Caco-2 (cell line): Measurements from ENCODE around the gene DPYSL4. TPM values are rescaled to one million over a fixed set of nuclear protein-coding genes. Genes with fewer than 3 reads are reported as not detected.
"Not testable (repeated sequence)": the region's sequence is repeated elsewhere in the genome, so short reads cannot be mapped to it uniquely, and the experiment has no call there.

Experiments
- BruUV-seq: library from RNA; stranded (reverse); fragments of 400-500 nt; replicated peaks from 2 replicates; lab custom pipeline; 2021; lab: Mats Ljungman, UMichigan
- CTCF ChIA-PET: fragments of 300-600 bp; sonication (Branson Sonifier 250); formaldehyde crosslinking; loops from one replicate; lab custom pipeline; 2022; ENCODE audit warnings: antibody characterized with exemption; lab: Charles Lee
- POLR2A ChIA-PET: fragments of 300-600 bp; sonication (Branson Sonifier 250); formaldehyde crosslinking; loops from one replicate; lab custom pipeline; 2022; ENCODE audit warnings: antibody characterized with exemption; lab: Charles Lee
- DNase-seq, 2 experiments: peaks; one replicate each; pipeline versions ENCODE4 v3.0.0 to v3.0.0-alpha.2; 2020 to 2022
- H3K27me3 ChIP-seq: replicated peaks from 2 replicates; pipeline ENCODE4 v1.6.0; 2011; ENCODE audit warnings: low read length; ENCODE audit not compliant: control insufficient read depth, insufficient read depth
- H3K36me3 ChIP-seq: 2 replicates; pipeline ENCODE4 v1.5.1; 2011; ENCODE audit warnings: low read length; ENCODE audit not compliant: control insufficient read depth, insufficient read depth
- H3K4me1 ChIP-seq: fragments of 250-450 bp; sonication (Bioruptor Pico); 2 replicates; pipeline ENCODE4 v1.5.1; 2020; ENCODE audit warnings: mild to moderate bottlenecking
- H3K4me3 ChIP-seq: 2 replicates; pipeline ENCODE4 v1.5.1; 2011; ENCODE audit warnings: low read depth, mild to moderate bottlenecking, control low read depth, low read length
- H3K9me3 ChIP-seq: fragments of 250-450 bp; sonication (Bioruptor Pico); 2 replicates; pipeline ENCODE4 v1.5.1; 2020; ENCODE audit warnings: mild to moderate bottlenecking, moderate library complexity
- H3K27ac Mint-ChIP-seq: one replicate; pipeline ENCODE4 v1.8.0; 2022; ENCODE audit warnings: mixed read lengths; ENCODE audit not compliant: unreplicated experiment
- H3K27me3 Mint-ChIP-seq: one replicate; pipeline ENCODE4 v1.8.0; 2022; ENCODE audit warnings: mixed read lengths; ENCODE audit not compliant: insufficient read depth, unreplicated experiment
- H3K36me3 Mint-ChIP-seq: one replicate; pipeline ENCODE4 v1.8.0; 2022; ENCODE audit warnings: mild to moderate bottlenecking, mixed read lengths; ENCODE audit not compliant: insufficient read depth, unreplicated experiment
- H3K4me1 Mint-ChIP-seq: one replicate; pipeline ENCODE4 v1.8.0; 2022; ENCODE audit warnings: low read depth, mixed read lengths; ENCODE audit not compliant: unreplicated experiment
- H3K4me3 Mint-ChIP-seq: one replicate; pipeline ENCODE4 v1.8.0; 2022; ENCODE audit warnings: mild to moderate bottlenecking, moderate library complexity, mixed read lengths; ENCODE audit not compliant: unreplicated experiment
- H3K9me3 Mint-ChIP-seq: one replicate; pipeline ENCODE4 v1.8.0; 2022; ENCODE audit warnings: mixed read lengths; ENCODE audit not compliant: unreplicated experiment
- intact Hi-C: fragments of 100-400 bp; cut with micrococcal nuclease; formaldehyde crosslinking; loops from one replicate; pipeline ENCODE4 v1.10.0; 2022; ENCODE audit not compliant: unreplicated experiment
- total RNA-seq: library from RNA; stranded (reverse); gene quantifications from 2 replicates; pipeline ENCODE4 v1.2.3, GENCODE V29; 2022
- TF ChIP-seq, protein P1 (sequence below), 2 experiments: fragments of 200-600 bp in 1 of 2; IDR thresholded peaks; 1 replicate in 1 of 2; 2 replicates in 1 of 2; pipeline versions ENCODE4 v1.5.1 to v1.8.0; 2011 to 2022; ENCODE audit warnings: antibody characterized with exemption in 1 of 2, control low read depth in 1 of 2, inconsistent platforms in 1 of 2, low read depth in 1 of 2, low read length in 1 of 2, mild to moderate bottlenecking in 1 of 2, moderate library complexity in 1 of 2; ENCODE audit not compliant: insufficient read depth in 1 of 2, severe bottlenecking in 1 of 2, unreplicated experiment in 1 of 2

Gene DPYSL4
- total RNA-seq, 1 experiment from 2014 or later, result not detected

DNA sequence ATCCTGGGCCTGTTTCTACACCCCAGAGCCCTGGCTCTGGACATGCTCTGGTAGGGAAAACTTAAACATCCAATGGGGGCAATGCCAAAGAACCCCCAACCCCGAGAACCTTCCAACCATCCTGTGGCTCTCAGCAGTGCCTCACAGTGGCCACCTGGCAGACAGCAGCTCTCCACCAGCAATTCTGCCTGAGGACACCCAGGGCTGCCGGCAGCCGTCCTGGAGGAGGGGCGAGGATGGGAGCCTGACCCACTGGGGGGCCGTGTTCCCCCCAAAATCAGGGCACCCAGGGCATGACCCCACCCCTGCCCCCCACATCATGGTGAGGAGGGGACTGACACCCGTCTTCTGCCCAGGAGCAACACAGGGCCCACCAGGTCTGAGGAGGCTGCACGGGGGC is 32.7 kb downstream of the DPYSL4 start:
- no TSS peak for BruUV-seq
- no peak overlapping the region for H3K27ac Mint-ChIP-seq
- no peaks in the 10 kb centered on the region for H3K27me3 ChIP-seq
- no peak overlapping the region for H3K4me3 ChIP-seq
- intact Hi-C loops, result no loop called here
- TF ChIP-seq, protein P1, sequence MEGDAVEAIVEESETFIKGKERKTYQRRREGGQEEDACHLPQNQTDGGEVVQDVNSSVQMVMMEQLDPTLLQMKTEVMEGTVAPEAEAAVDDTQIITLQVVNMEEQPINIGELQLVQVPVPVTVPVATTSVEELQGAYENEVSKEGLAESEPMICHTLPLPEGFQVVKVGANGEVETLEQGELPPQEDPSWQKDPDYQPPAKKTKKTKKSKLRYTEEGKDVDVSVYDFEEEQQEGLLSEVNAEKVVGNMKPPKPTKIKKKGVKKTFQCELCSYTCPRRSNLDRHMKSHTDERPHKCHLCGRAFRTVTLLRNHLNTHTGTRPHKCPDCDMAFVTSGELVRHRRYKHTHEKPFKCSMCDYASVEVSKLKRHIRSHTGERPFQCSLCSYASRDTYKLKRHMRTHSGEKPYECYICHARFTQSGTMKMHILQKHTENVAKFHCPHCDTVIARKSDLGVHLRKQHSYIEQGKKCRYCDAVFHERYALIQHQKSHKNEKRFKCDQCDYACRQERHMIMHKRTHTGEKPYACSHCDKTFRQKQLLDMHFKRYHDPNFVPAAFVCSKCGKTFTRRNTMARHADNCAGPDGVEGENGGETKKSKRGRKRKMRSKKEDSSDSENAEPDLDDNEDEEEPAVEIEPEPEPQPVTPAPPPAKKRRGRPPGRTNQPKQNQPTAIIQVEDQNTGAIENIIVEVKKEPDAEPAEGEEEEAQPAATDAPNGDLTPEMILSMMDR (IDR thresholded peaks at IDR 0.05; ENCODE audit: insufficient read depth in 1 of 2, low read depth in 1 of 2, low read length in 1 of 2, severe bottlenecking in 1 of 2, unreplicated experiment in 1 of 2), result no peak
- no peak for DNase-seq
- ChIA-PET CTCF (interaction anchor here (0.6 kb wide), 1 partner anchor 674 kb away, joined by 3 read pairs; no protein-coding TSS in a partner anchor), POLR2A (no interaction called here)
- H3K4me3 Mint-ChIP-seq, result no peak overlapping the region
- no peaks in the 10 kb centered on the region for H3K36me3 ChIP-seq
- no peaks in the 10 kb centered on the region for H3K4me1 ChIP-seq
- no peaks in the 10 kb centered on the region for H3K4me1 Mint-ChIP-seq
- no peaks in the 10 kb centered on the region for H3K36me3 Mint-ChIP-seq
- peaks cover 21% of the 10 kb centered on the region for H3K9me3 Mint-ChIP-seq
- H3K27me3 Mint-ChIP-seq, result no peaks in the 10 kb centered on the region
- peaks cover 25% of the 10 kb centered on the region for H3K9me3 ChIP-seq

DNA sequence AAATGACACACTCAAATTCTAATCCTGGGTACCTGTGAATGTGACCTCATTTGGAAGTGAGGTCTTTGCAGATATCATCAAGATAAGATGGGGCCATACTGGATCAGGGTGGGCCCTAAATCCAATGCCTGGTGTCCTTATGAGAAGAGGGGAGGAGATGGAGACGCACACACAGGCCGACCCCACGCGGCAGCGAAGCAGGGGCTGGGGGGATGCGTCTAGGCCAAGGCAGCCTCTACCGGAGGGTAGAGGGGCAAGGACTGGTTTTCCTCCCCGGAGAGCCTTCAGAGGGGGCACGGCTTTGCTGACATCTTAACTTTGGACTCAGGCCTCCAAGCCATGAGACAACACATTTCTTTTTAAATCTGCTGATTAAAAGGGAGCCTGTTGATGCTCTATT is 33.3 kb downstream of the DPYSL4 start:
- H3K27me3 Mint-ChIP-seq, result no peaks in the 10 kb centered on the region
- no peak overlapping the region for H3K4me3 Mint-ChIP-seq
- ChIA-PET CTCF (no interaction called here), POLR2A (no interaction called here)
- TF ChIP-seq, protein P1 (IDR thresholded peaks at IDR 0.05; ENCODE audit: insufficient read depth in 1 of 2, low read depth in 1 of 2, low read length in 1 of 2, severe bottlenecking in 1 of 2, unreplicated experiment in 1 of 2), result no peak
- peaks cover 16% of the 10 kb centered on the region for H3K9me3 Mint-ChIP-seq
- Histone ChIP-seq H3K27me3 (no peaks in the 10 kb centered on the region), H3K4me3 (no peak overlapping the region), H3K9me3 (peaks cover 25% of the 10 kb centered on the region), H3K4me1 (no peaks in the 10 kb centered on the region), H3K36me3 (no peaks in the 10 kb centered on the region)
- H3K4me1 Mint-ChIP-seq, result no peaks in the 10 kb centered on the region
- H3K27ac Mint-ChIP-seq, result no peak overlapping the region
- no peak for DNase-seq
- H3K36me3 Mint-ChIP-seq, result no peaks in the 10 kb centered on the region
- no TSS peak for BruUV-seq
- intact Hi-C loops, result no loop called here

DNA sequence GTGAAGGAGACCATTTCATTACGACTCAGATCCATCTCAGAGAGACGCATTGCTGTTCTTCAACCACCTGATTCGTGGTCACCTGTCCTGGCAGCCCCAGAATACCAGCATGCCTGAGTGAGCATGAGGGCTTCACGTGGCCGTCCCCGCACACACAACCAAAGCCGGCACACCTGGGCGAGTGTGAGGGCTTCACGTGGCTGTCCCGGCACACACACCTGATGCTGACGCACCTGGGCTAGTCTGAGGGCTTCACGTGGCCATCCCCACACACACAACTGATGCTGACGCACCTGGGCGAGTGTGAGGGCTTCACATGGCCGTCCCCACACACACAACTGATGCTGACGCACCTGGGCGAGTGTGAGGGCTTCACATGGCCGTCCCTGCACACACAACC is 34.2 kb downstream of the DPYSL4 start:
- H3K4me1 ChIP-seq, H3K4me1 Mint-ChIP-seq, DNase-seq, H3K4me3 ChIP-seq, H3K9me3 Mint-ChIP-seq, CTCF ChIA-PET, H3K36me3 Mint-ChIP-seq, H3K36me3 ChIP-seq, H3K27me3 ChIP-seq, H3K27ac Mint-ChIP-seq, BruUV-seq, H3K27me3 Mint-ChIP-seq, intact Hi-C loops, H3K4me3 Mint-ChIP-seq, POLR2A ChIA-PET: not testable (repeated sequence)
- peaks cover 24% of the 10 kb centered on the region for H3K9me3 ChIP-seq

DNA sequence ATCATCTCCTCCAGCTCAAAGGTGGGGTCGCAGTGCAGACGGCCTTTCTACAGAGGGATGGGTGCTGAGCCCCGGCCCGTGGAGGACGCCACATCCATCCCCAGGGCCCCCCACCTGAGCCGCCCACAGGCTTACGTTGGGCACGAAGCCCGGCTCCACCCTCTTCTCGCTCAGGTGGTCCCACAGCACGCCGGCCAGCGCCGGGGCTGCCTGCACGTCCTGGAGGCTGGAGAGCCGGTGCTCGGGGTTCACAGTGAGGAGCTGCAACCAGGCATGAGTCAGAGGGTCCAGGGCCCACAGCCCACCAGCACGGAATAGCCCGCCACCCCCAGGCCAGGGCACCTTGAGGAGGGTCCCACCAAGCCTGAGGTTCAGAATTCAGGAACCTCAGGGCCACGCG is 36.0 kb downstream of the DPYSL4 start:
- POLR2A ChIA-PET, result no interaction called here
- Histone ChIP-seq H3K36me3 (no peaks in the 10 kb centered on the region), H3K27me3 (no peaks in the 10 kb centered on the region), H3K4me3 (no peak overlapping the region), H3K4me1 (no peaks in the 10 kb centered on the region), H3K9me3 (peaks cover 8% of the 10 kb centered on the region; the same call in 1 of the 2 replicates)
- H3K36me3 Mint-ChIP-seq, result no peaks in the 10 kb centered on the region
- H3K4me3 Mint-ChIP-seq, result no peak overlapping the region
- CTCF ChIA-PET, result no interaction called here
- H3K4me1 Mint-ChIP-seq, result no peaks in the 10 kb centered on the region
- H3K27ac Mint-ChIP-seq, result no peak overlapping the region
- no peaks in the 10 kb centered on the region for H3K27me3 Mint-ChIP-seq
- BruUV-seq, result no TSS peak
- TF ChIP-seq, protein P1 (IDR thresholded peaks at IDR 0.05; ENCODE audit: insufficient read depth in 1 of 2, low read depth in 1 of 2, low read length in 1 of 2, severe bottlenecking in 1 of 2, unreplicated experiment in 1 of 2), result no peak
- peaks cover under 1% of the 10 kb centered on the region for H3K9me3 Mint-ChIP-seq
- intact Hi-C loops, result loop anchor here (1.0 to 2.0 kb wide), 2 partner anchors 130 to 230 kb away; no protein-coding TSS in a partner anchor
- DNase-seq, result no peak
